Right lobe of liver (tissue), 4 donors: ENCODE results near the gene TM9SF4.

ENCODE experiments used
- POLR2A ChIP-seq: fragments of 450-650 bp; IDR thresholded peaks from one replicate; pipeline ENCODE4 v1.6.1; 2017; ENCODE audit warnings: antibody characterized with exemption, mild to moderate bottlenecking
- TF ChIP-seq, protein P1 (sequence below), 4 donors: fragments of 200-600 bp in 3 of 4; fragments of 450-650 bp in 1 of 4; IDR thresholded peaks; one replicate each; pipeline versions ENCODE4 v1.5.1 to v1.8.0; 2016 to 2022; ENCODE audit warnings: antibody characterized with exemption in 4 of 4, mild to moderate bottlenecking in 2 of 4
- donor health status: DM: no; HTN: no; CAD: no.
- donor health status: DM: no; HTN: no; CAD: no.
- donor health status: DM: no; HTN: yes; CAD: no.

DNA sequence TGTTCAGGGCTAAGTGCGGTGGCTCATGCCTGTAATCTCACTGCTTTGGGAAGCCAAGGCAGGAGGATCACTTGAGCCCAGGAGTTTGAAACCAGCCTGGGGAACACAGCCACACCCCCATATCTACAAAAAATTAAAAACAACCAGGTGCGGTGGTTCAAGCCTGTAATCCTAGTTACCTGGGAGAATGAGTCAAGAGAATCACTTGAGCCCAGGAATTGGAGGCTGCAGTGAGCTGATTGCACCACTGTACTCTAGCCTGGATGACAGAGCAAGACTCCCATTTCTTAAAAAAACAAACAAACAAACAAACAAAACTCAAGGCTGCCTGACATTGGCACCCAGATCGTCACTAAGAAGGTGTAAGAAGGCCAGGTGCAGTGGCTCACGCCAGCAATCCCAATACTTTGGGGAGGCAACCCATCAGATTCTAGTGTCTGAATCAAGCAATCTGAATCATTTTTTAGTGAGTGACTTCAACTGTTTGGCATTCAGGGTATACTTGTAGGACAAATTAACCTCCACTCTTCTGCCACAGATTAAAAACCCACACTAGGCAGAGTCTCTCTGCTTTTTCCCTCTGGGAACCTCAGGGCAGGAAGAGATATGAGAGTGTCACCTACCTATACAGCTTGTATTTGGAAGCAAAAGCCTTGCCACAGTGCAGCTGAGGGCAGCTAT lies 91.9 kb downstream of the TM9SF4 start:
- no peak for TF ChIP-seq POLR2A
- TF ChIP-seq, protein P1, sequence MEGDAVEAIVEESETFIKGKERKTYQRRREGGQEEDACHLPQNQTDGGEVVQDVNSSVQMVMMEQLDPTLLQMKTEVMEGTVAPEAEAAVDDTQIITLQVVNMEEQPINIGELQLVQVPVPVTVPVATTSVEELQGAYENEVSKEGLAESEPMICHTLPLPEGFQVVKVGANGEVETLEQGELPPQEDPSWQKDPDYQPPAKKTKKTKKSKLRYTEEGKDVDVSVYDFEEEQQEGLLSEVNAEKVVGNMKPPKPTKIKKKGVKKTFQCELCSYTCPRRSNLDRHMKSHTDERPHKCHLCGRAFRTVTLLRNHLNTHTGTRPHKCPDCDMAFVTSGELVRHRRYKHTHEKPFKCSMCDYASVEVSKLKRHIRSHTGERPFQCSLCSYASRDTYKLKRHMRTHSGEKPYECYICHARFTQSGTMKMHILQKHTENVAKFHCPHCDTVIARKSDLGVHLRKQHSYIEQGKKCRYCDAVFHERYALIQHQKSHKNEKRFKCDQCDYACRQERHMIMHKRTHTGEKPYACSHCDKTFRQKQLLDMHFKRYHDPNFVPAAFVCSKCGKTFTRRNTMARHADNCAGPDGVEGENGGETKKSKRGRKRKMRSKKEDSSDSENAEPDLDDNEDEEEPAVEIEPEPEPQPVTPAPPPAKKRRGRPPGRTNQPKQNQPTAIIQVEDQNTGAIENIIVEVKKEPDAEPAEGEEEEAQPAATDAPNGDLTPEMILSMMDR (IDR thresholded peaks at IDR 0.05) = no peak
